ENCODE data around the gene HK3.

DNA sequence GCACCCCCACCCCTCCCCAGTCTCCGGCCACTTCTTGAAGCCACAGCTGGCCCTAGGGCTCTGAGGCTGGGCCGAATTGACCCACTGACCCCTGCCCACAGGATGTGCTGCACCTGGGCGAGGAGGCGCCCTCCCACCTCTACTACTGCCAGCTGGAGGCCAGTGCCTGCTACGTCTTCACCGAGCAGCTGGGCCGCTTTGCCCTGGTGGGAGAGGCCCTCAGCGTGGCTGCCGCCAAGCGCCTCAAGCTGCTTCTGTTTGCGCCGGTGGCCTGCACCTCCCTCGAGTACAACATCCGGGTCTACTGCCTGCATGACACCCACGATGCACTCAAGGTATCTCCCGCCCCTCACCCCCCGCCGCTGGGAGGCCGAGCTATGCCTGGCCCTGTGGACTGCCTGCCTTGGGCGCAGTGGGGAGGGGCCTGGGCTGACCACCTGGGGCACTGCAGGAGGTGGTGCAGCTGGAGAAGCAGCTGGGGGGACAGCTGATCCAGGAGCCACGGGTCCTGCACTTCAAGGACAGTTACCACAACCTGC, 21.3 kb downstream of the HK3 start:
- TF ChIP-seq, protein P1, sequence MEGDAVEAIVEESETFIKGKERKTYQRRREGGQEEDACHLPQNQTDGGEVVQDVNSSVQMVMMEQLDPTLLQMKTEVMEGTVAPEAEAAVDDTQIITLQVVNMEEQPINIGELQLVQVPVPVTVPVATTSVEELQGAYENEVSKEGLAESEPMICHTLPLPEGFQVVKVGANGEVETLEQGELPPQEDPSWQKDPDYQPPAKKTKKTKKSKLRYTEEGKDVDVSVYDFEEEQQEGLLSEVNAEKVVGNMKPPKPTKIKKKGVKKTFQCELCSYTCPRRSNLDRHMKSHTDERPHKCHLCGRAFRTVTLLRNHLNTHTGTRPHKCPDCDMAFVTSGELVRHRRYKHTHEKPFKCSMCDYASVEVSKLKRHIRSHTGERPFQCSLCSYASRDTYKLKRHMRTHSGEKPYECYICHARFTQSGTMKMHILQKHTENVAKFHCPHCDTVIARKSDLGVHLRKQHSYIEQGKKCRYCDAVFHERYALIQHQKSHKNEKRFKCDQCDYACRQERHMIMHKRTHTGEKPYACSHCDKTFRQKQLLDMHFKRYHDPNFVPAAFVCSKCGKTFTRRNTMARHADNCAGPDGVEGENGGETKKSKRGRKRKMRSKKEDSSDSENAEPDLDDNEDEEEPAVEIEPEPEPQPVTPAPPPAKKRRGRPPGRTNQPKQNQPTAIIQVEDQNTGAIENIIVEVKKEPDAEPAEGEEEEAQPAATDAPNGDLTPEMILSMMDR (IDR thresholded peaks at IDR 0.05; ENCODE audit: low read length): no peak
- no peak for TF ChIP-seq EZH2 (IDR thresholded peaks at IDR 0.05; ENCODE audit: borderline replicate concordance, low read length)

All from OCI-LY1 (cell line).